Measurements from ENCODE around the gene KLRC3.

DNA sequence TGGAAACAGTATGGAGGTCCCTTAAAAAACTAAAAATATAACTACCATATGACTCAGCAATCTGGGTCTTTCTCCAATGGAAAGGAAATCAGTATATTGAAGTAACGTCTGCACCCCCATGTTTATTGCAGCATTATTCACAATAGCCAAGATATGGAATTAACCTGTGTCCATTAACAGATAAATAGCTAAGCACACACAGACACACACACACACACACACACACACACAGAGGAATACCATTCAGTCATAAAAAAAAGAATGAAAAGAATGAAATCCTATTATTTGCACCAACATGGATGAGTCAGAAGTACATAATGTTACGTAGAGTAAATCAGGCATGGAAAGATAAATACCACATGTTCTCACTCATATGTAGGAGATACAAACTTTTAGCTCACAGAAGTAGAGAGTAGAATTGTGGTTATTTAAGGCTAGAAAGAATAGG is 35.2 kb downstream of the KLRC3 start:
- TF ChIP-seq BACH2 (CRISPR knock-in tag; IDR thresholded peaks at IDR 0.05; ENCODE audit: borderline replicate concordance) (no peak), ZFP3 (CRISPR knock-in tag; IDR thresholded peaks at IDR 0.05) (no peak), TOX (CRISPR knock-in tag; IDR thresholded peaks at IDR 0.05; ENCODE audit: borderline replicate concordance) (no peak), TSHZ2 (CRISPR knock-in tag; IDR thresholded peaks at IDR 0.05) (no peak), ZC3H10 (CRISPR knock-in tag; IDR thresholded peaks at IDR 0.05) (no peak), ARNTL (CRISPR knock-in tag; IDR thresholded peaks at IDR 0.05; ENCODE audit: borderline replicate concordance, low read depth) (no peak), ZFP30 (CRISPR knock-in tag; IDR thresholded peaks at IDR 0.05) (no peak), ZNF565 (CRISPR knock-in tag; conservative IDR thresholded peaks at IDR 0.05; ENCODE audit: low read depth) (no peak), RARB (CRISPR knock-in tag; IDR thresholded peaks at IDR 0.05) (no peak), OSR1 (CRISPR knock-in tag; IDR thresholded peaks at IDR 0.05) (no peak), CSDC2 (CRISPR knock-in tag; IDR thresholded peaks at IDR 0.05) (no peak)
- TF ChIP-seq, protein P1, sequence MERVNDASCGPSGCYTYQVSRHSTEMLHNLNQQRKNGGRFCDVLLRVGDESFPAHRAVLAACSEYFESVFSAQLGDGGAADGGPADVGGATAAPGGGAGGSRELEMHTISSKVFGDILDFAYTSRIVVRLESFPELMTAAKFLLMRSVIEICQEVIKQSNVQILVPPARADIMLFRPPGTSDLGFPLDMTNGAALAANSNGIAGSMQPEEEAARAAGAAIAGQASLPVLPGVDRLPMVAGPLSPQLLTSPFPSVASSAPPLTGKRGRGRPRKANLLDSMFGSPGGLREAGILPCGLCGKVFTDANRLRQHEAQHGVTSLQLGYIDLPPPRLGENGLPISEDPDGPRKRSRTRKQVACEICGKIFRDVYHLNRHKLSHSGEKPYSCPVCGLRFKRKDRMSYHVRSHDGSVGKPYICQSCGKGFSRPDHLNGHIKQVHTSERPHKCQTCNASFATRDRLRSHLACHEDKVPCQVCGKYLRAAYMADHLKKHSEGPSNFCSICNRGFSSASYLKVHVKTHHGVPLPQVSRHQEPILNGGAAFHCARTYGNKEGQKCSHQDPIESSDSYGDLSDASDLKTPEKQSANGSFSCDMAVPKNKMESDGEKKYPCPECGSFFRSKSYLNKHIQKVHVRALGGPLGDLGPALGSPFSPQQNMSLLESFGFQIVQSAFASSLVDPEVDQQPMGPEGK (CRISPR knock-in tag; IDR thresholded peaks at IDR 0.05; ENCODE audit: borderline replicate concordance) = no peak

All from SK-N-SH treated with all-trans-retinoic acid at 6 μM for 48 hours (cell line).